ENCODE results near the gene SLC2A9. TPM values are rescaled to one million over a fixed set of nuclear protein-coding genes. Genes with fewer than 3 reads are reported as not detected.

SLC2A9 gene
- total and polyA plus RNA-seq, 2 of the 4 experiments (the other 2 are of a cell fraction) = 0.72 to 2.1 TPM

- no peak overlapping the region for H3K4ac ChIP-seq (ENCODE audit: low read depth, low read length)
- no peaks in the 10 kb centered on the region for H3K27me3 ChIP-seq (ENCODE audit: control insufficient read depth, insufficient read depth, low read length)
- H3K18ac ChIP-seq (ENCODE audit: low read depth, low read length) = no peak overlapping the region
- no peak overlapping the region for H2BK5ac ChIP-seq (ENCODE audit: low read depth, low read length, poor library complexity, severe bottlenecking)
- no peak overlapping the region for H3K9ac ChIP-seq (ENCODE audit: low read depth, low read length)
- no peak overlapping the region for H4K5ac ChIP-seq (ENCODE audit: low read depth, low read length)
- no peak overlapping the region for H2AK9ac ChIP-seq (replicated peaks; ENCODE audit: low read depth, low read length, poor library complexity)
- no peak overlapping the region for H2BK20ac ChIP-seq (ENCODE audit: low read depth, low read length)
- H3K14ac ChIP-seq (replicated peaks; ENCODE audit: low read depth, low read length) = no peak overlapping the region
- ATAC-seq (ENCODE audit: low read depth) = no peak
- H3K36me3 ChIP-seq (ENCODE audit: control insufficient read depth, insufficient read depth, low read length) = no peaks in the 10 kb centered on the region
- H3K4me1 ChIP-seq (ENCODE audit: control insufficient read depth, insufficient read depth, low read length) = no peaks in the 10 kb centered on the region; the same call in 1 of the 2 replicates
- POLR2A ChIA-PET (ENCODE audit: unreplicated experiment) = no interaction called here
- no peak overlapping the region for H3K23ac ChIP-seq (ENCODE audit: low read depth, low read length)
- no TSS peak for BruUV-seq (replicated peaks)
- H2BK120ac ChIP-seq (ENCODE audit: low read depth, low read length) = no peak overlapping the region
- H4K8ac ChIP-seq (ENCODE audit: low read depth in 2 of 2, low read length in 2 of 2) = no peak overlapping the region
- H3K56ac ChIP-seq (ENCODE audit: extremely low read depth, insufficient read depth, low read length) = no peak overlapping the region
- H3K79me1 ChIP-seq (ENCODE audit: low read depth in 1 of 2, low read length in 2 of 2) = no peaks in the 10 kb centered on the region
- H3K27ac ChIP-seq (ENCODE audit: insufficient read depth, low read length) = no peak overlapping the region
- H4K91ac ChIP-seq (ENCODE audit: insufficient read depth, low read depth, low read length) = no peak overlapping the region
- H2BK15ac ChIP-seq (ENCODE audit: low read depth, low read length) = no peak overlapping the region
- no peak overlapping the region for H2AK5ac ChIP-seq (ENCODE audit: low read depth, low read length)
- TF ChIP-seq RFX5 (IDR thresholded peaks at IDR 0.05; ENCODE audit: low read depth, low read length) (no peak), CTCF (conservative IDR thresholded peaks at IDR 0.05; ENCODE audit: low read depth, low read length) (no peak), RAD21 (IDR thresholded peaks at IDR 0.05; ENCODE audit: low read length) (no peak), CEBPB (IDR thresholded peaks at IDR 0.05; ENCODE audit: low read depth, low read length) (no peak), POLR2A (IDR thresholded peaks at IDR 0.05; ENCODE audit: low read depth, low read length) (no peak)
- no CpG with 5 or more reads among the region's 3 CpGs for WGBS, 2 experiments (ENCODE audit: extremely low coverage in 2 of 2, insufficient read length in 1 of 2)
- dilution Hi-C loops (cut with HindIII; ENCODE audit: low sequenced_read_pairs, unreplicated experiment) = no loop called here
- no peak for DNase-seq
- H3K9me1 ChIP-seq (ENCODE audit: insufficient read depth, low read length) = no peaks in the 10 kb centered on the region
- no peaks in the 10 kb centered on the region for H4K20me1 ChIP-seq (ENCODE audit: insufficient read depth, low read length)
- in situ Hi-C loops (cut with MboI; ENCODE audit: low sequenced_read_pairs) = no loop called here
- no peak overlapping the region for H3K4me3 ChIP-seq (ENCODE audit: insufficient read depth, low read depth, low read length)
- CTCF ChIA-PET = no interaction called here
- H3K9me3 ChIP-seq (ENCODE audit: control insufficient read depth, insufficient read depth, low read length) = no peaks in the 10 kb centered on the region
- intact Hi-C loops (cut with micrococcal nuclease) = no loop called here
- H2AFZ ChIP-seq (replicated peaks; ENCODE audit: low read length, poor library complexity) = no peak overlapping the region
- H3K4me2 ChIP-seq (ENCODE audit: low read depth, low read length) = no peak overlapping the region
Measured at GRCh38 chr4:9954468-9954867, 66.8 kb downstream of the SLC2A9 start.
